MM.1S (cell line): ENCODE data around the gene TMTC1.
A peak's percentile ranks its signal among the peaks of the same experiment; 100 is the strongest.

Source experiments
- DNase-seq: peaks from one replicate; pipeline ENCODE4 v3.0.0-alpha.2; 2015
- H2AFZ ChIP-seq: fragments of 300-600 bp; sonication (generic); 2 replicates; pipeline ENCODE4 v1.6.0; 2016; ENCODE audit warnings: antibody characterized with exemption, low read length
- H3F3A ChIP-seq: fragments of 300-600 bp; sonication (generic); 2 replicates; pipeline ENCODE4 v1.6.1; 2016; ENCODE audit warnings: mild to moderate bottlenecking, antibody characterized with exemption, low read length, moderate library complexity, mixed read lengths; ENCODE audit not compliant: insufficient read depth
- H3K27ac ChIP-seq: fragments of 300-600 bp; sonication (generic); 2 replicates; pipeline ENCODE4 v1.5.1; 2016; ENCODE audit warnings: mild to moderate bottlenecking, low read length
- H3K27me3 ChIP-seq: fragments of 300-600 bp; sonication (generic); replicated peaks from 2 replicates; pipeline ENCODE4 v1.6.0; 2016; ENCODE audit warnings: low read length; ENCODE audit not compliant: insufficient read depth
- H3K36me3 ChIP-seq: fragments of 300-600 bp; sonication (generic); replicated peaks from 2 replicates; pipeline ENCODE4 v1.6.1; 2016; ENCODE audit warnings: mild to moderate bottlenecking, low read length, mixed read lengths; ENCODE audit not compliant: insufficient read depth
- H3K4me1 ChIP-seq: fragments of 300-600 bp; sonication (generic); 2 replicates; pipeline ENCODE4 v1.6.1; 2016; ENCODE audit warnings: low read length, mixed read lengths
- H3K4me2 ChIP-seq: fragments of 300-600 bp; sonication (generic); 2 replicates; pipeline ENCODE4 v1.6.0; 2016; ENCODE audit warnings: low read depth, low read length
- H3K4me3 ChIP-seq: fragments of 300-600 bp; sonication (generic); 2 replicates; pipeline ENCODE4 v1.5.1; 2016; ENCODE audit warnings: low read length, mixed read lengths
- H3K79me2 ChIP-seq: fragments of 300-600 bp; sonication (generic); 2 replicates; pipeline ENCODE4 v1.6.1; 2016; ENCODE audit warnings: mixed run types, low read length, mixed read lengths
- H3K9ac ChIP-seq: fragments of 300-600 bp; sonication (generic); 2 replicates; pipeline ENCODE4 v1.6.1; 2016; ENCODE audit warnings: low read length, mixed read lengths
- H3K9me2 ChIP-seq: fragments of 300-600 bp; sonication (generic); replicated peaks from 2 replicates; pipeline ENCODE4 v1.6.1; 2016; ENCODE audit warnings: mild to moderate bottlenecking, low read length, mixed read lengths; ENCODE audit not compliant: insufficient read depth
- H3K9me3 ChIP-seq: fragments of 300-600 bp; sonication (generic); replicated peaks from 2 replicates; pipeline ENCODE4 v1.6.1; 2016; ENCODE audit warnings: mild to moderate bottlenecking, low read length, mixed read lengths; ENCODE audit not compliant: insufficient read depth
- H4K20me1 ChIP-seq: fragments of 300-600 bp; sonication (generic); 2 replicates; pipeline ENCODE4 v1.6.1; 2016; ENCODE audit warnings: mild to moderate bottlenecking, low read length, moderate library complexity, mixed read lengths; ENCODE audit not compliant: insufficient read depth
- CTCF ChIP-seq: fragments of 300-600 bp; sonication (generic); IDR thresholded peaks from 2 replicates; pipeline ENCODE4 v1.5.1; 2016; ENCODE audit warnings: antibody characterized with exemption, low read length, mixed read lengths
- EZH2 ChIP-seq: fragments of 300-600 bp; sonication (generic); optimal IDR thresholded peaks from 2 replicates; pipeline ENCODE3; 2017; ENCODE audit warnings: low read depth, mild to moderate bottlenecking, antibody characterized with exemption, low read length, mixed read lengths
- EZH2phosphoT487 ChIP-seq: fragments of 300-600 bp; sonication (generic); IDR thresholded peaks from 2 replicates; pipeline ENCODE4 v1.6.1; 2018; ENCODE audit warnings: antibody characterized with exemption, low read length

The TMTC1 gene

GRCh38 chr12:29518407-29518806, 265.3 kb downstream of the TMTC1 start:
- Histone ChIP-seq H3K9me3 (no peaks in the 10 kb centered on the region), H3K27ac (no peak overlapping the region), H3K36me3 (no peaks in the 10 kb centered on the region), H3K9ac (no peak overlapping the region), H3K4me3 (no peak overlapping the region), H3K9me2 (no peaks in the 10 kb centered on the region), H2AFZ (no peak overlapping the region), H4K20me1 (no peaks in the 10 kb centered on the region), H3K79me2 (no peaks in the 10 kb centered on the region), H3K4me2 (no peak overlapping the region), H3F3A (peaks cover 9% of the 10 kb centered on the region), H3K27me3 (no peaks in the 10 kb centered on the region), H3K4me1 (peaks cover 18% of the 10 kb centered on the region)
- DNase-seq: no peak
- TF ChIP-seq CTCF (no peak), EZH2 (no peak), EZH2phosphoT487 (no peak)

- H3K4me3 ChIP-seq: no peak overlapping the region
- H3F3A ChIP-seq: peaks cover 9% of the 10 kb centered on the region
- peaks cover 18% of the 10 kb centered on the region for H3K4me1 ChIP-seq
- no peaks in the 10 kb centered on the region for H3K79me2 ChIP-seq
- TF ChIP-seq EZH2 (no peak), CTCF (no peak), EZH2phosphoT487 (no peak)
- no peak for DNase-seq
- H3K9me3 ChIP-seq: no peaks in the 10 kb centered on the region
- no peaks in the 10 kb centered on the region for H3K9me2 ChIP-seq
- H3K27ac ChIP-seq: no peak overlapping the region
- no peaks in the 10 kb centered on the region for H4K20me1 ChIP-seq
- H3K4me2 ChIP-seq: peak overlapping the region; percentile 24; the same call in 1 of the 2 replicates
- H3K9ac ChIP-seq: no peak overlapping the region
- H2AFZ ChIP-seq: no peak overlapping the region
- H3K36me3 ChIP-seq: no peaks in the 10 kb centered on the region
- H3K27me3 ChIP-seq: no peaks in the 10 kb centered on the region
Observed at GRCh38 chr12:29517264-29517663, 266.5 kb downstream of the TMTC1 start.

GRCh38 chr12:29516431-29516875, 267.3 kb downstream of the TMTC1 start:
- H2AFZ ChIP-seq: no peak overlapping the region
- peak; percentile 60 for DNase-seq
- H3K4me2 ChIP-seq: peak overlapping the region; percentile 24

More at GRCh38 chr12:29516431-29516875, 267.3 kb downstream of the TMTC1 start:
- H4K20me1 ChIP-seq: no peaks in the 10 kb centered on the region
- H3K79me2 ChIP-seq: no peaks in the 10 kb centered on the region
- H3F3A ChIP-seq: peaks cover 9% of the 10 kb centered on the region
- no peak overlapping the region for H3K9ac ChIP-seq
- no peaks in the 10 kb centered on the region for H3K36me3 ChIP-seq
- H3K27ac ChIP-seq: peak overlapping the region; percentile 44; the same call in 1 of the 2 replicates
- no peaks in the 10 kb centered on the region for H3K9me3 ChIP-seq
- no peak overlapping the region for H3K4me3 ChIP-seq
- no peaks in the 10 kb centered on the region for H3K9me2 ChIP-seq
- H3K4me1 ChIP-seq: peaks cover 18% of the 10 kb centered on the region
- TF ChIP-seq EZH2phosphoT487 (no peak), EZH2 (no peak), CTCF (no peak)
- no peaks in the 10 kb centered on the region for H3K27me3 ChIP-seq
